Cerebellar cortex (tissue), 1 donor: ENCODE measurements around the gene C1orf122.

ENCODE experiments used
- DNase-seq: peaks from one replicate; pipeline ENCODE4 v3.0.0-alpha.2; 2015; ENCODE audit warnings: low spot score

Gene C1orf122

DNA sequence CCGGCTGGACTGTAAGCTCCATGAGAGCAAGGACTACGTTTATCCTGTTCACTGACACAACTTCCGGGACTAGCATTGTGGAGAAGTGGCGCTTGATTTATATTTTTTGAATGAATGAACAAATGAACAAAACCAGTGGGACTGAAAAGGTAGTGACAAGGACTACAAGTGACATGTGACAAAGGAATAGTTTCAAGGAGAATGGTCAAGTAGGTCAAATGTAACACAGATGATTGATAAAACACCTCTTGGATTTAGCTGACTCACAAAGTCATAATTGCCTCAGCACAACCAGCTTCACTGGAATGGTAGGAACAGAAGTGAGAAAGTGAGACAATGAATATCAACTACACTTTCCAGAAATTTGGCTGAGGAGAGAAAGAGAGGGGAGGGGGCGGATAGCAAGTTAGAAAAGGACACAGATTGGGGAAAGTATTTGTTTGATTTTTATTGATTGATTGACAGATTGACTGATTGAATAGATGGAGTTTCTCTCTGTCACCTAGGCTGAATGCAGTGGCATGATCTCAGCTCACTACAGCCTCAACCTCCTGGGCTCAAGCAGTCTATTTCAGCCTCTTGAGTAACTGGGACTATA is 37.6 kb downstream of the C1orf122 start:
- no peak for DNase-seq

GRCh38 chr1:37845786-37846185 is 38.2 kb downstream of the C1orf122 start:
- DNase-seq: no peak

DNA sequence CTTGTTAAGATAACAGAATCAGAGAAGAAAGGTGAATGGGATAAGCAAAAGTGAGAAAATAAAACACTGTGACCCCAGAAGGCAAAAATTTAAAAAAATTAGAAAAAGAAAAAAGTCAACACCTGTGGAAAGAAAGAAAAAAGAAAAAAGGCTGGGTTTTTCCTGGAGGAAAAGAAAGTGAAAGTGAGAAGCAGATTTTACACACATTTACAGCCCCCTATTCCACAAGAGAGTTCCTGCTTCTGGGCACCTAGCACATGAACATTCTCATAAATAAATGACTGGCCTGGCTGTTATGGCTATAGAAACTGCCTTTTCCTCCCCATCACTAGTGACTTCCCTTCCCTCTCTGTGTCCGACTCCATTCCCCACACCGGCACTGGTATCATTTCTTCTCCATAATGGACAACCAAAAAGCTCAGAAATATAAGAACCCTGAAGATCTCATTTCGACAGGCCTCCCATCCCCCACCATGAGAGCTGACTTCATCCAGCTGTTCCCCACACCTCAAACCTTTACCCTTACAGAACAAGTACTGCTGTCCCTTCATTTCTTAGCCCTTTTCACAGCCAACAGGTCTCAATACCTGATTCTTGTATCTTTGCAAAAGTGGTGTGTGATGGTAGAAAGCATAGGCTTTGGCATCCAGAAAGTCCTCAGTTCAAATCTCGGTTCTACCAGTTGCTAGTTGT is 39.2 kb downstream of the C1orf122 start:
- DNase-seq: no peak

DNA sequence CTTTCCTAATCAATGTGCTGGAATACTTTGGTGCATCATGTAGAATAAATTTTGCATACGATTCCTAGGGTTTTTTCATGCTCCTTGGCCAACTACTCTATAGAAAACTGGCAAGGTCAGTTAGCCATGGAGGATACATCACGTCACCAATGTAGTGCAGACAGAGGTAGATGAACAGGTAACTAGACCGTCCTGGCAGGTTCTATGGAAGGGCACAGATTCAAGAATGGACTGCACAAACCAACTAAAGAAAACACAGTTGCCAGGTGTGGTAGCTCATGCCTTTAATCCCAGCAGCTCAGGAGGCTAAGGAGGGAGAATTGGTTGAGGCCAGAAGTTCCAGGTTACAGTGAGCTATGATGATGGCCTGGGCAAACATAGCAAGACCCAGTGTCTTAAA is 41.9 kb downstream of the C1orf122 start:
- DNase-seq: no peak

DNA sequence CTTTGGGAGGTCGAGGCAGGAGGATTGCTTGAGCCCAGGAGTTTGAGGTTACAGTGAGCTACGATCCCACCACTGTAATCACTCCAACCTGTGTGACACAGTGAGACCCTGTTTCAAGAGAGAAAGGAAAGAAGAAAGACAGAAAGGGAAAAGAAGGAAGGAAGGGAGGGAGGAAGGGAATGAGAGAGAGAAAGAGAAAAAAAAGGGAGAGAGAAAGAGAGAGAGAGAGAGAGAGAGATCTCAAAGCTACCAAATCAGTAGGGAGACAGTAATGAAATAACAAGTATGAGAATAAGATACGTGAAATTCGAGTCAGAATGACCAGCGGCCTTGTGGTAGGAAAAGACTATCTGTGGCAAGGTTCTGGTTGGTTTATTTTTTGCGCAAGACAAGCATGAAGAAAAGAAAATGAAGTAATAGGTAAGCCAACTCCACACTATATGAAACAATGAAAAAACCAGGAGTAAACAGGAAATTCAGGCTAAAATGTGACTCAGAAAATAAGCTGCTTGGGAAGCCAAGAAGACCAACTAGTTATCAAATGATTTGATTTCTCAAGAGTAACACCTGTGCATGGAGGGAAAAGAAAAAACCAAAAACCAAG is 42.9 kb downstream of the C1orf122 start:
- DNase-seq: no peak

GRCh38 chr1:37851262-37851661 is 43.7 kb downstream of the C1orf122 start:
- no peak for DNase-seq

DNA sequence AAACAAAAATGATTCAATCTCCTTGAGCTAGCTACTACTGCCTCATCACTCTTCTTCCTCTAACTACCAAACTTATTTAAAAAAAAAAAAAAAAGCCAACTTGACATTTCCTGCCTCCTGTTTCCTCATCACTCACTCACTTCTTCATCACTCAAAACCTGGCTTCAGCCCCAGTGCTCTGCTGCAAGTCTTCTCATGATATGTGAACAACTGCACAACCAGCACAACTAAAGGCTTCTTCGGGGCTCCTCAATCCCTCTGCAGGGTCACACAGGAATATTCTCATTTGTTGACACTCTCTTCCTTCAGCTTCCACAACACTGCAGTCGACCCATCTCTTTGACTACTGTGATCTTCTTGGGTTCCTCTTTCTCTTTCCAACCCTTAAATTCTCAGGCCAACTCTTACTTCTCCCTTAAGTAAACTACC is 44.2 kb downstream of the C1orf122 start:
- no peak for DNase-seq

- no peak for DNase-seq
Measured at GRCh38 chr1:37853157-37853556, 45.6 kb downstream of the C1orf122 start.

GRCh38 chr1:37854406-37854805 is 46.8 kb downstream of the C1orf122 start:
- DNase-seq: no peak
